HG02840 (cell line): ENCODE results near the gene TAAR2.
"Not testable (repeated sequence)": the region's sequence is repeated elsewhere in the genome, so short reads cannot be mapped to it uniquely, and the experiment has no call there.

ENCODE experiments used
- ATAC-seq: cut with Tn5 transposase; IDR thresholded peaks from one replicate; pipeline ENCODE4 v1.9.1; 2021; ENCODE audit warnings: mild to moderate bottlenecking, moderate library complexity, moderate number of reproducible peaks; ENCODE audit not compliant: unreplicated experiment, low FRiP score

TAAR2 gene

DNA sequence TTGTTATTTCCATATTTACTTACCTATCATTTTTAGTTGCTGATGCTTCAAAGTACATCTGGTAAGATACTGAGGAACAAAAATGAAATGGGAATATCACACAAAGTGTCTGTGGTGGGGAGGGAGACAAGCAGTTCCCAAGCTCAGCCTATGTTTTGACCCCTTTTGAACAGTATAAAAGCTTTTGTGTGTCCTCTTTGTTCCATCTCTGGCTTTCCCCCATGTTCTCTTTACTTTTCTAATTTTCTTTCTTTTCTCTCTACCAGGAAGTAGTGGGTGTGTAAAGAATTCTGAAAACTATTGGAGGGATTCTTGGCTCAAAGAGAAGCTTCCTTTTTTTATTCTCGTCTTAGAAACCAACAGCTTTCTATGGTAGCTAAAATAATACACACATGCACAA lies 7.4 kb downstream of the TAAR2 start:
- ATAC-seq, result no peak

DNA sequence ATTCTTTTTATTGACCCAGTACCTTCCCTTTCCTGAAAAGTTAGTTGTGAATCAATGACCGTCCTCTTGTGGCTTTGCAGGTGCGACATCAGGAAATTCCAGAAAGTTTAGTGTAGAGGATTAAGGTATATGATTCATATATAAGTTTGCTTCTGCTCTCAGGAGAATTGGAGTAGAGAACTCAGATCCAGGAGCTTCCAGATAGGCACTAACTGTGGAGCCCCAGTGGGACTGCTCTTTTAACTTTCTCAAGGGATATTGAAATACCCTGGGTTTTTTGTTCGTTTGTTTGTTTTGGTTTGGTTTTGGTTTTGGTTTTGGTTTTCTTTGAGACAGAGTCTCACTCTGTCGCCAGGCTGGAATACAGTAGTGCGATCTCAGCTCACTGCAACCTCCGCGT lies 9.5 kb downstream of the TAAR2 start:
- ATAC-seq, result no peak

- no peak for ATAC-seq
These were observed 11.5 kb downstream of the TAAR2 start for GRCh38 chr6:132612449-132613108.

- ATAC-seq, result no peak
These were observed 12.5 kb downstream of the TAAR2 start for GRCh38 chr6:132611616-132612015.

DNA sequence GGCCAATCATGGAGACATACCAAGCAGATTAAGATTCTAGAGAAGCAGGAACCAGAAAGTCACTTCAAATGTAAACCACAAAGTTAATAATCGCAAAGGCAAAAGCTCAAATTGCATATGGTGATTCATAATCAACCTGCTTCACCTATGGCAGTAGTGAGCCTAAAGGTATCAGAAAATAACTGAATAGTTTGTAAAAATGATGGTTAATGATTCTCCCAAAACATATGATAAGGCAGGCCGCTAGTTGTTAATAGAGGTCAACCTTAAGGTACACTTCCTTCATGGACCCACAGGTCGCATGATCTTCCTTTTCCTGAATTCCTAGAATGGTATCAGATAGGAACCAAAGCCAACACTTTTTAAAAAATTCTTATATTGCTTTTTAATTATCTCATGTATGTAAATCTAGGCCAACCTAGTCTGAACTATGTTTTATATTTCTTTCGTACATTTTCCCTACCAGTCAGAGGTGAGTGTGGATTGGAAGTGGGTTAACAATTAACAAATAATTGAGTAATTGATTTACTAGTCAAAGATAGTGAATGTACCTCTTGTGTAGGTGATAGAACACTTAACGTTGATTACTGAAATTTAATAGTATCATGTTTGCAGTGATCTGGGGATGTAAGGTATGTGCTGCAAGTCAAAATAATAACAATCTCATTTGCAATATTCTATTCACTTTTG lies 16.4 kb downstream of the TAAR2 start:
- ATAC-seq, result no peak

GRCh38 chr6:132604635-132605152 lies 19.4 kb downstream of the TAAR2 start:
- ATAC-seq, result no peak

GRCh38 chr6:132600900-132601299 lies 23.2 kb downstream of the TAAR2 start:
- ATAC-seq, result not testable (repeated sequence)

DNA sequence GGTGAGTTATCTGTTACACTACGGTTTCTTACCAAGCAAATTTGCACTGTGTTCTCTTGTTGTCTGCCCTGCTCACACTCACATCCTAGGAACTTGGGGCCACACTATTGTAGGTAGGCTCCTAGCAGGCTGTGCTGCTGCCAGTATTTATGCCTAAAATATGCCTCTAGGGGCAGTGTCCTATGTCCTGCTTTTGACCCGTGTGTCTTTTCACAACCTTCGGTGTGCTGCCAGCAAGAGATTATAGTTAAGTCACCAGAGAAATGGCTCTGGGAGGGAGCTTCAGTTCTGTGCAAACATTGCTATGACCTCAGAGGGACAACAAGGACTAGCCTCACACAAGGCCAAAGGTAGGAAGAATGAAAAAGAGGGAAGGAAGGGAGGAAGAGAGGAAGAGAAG lies 25.6 kb downstream of the TAAR2 start:
- ATAC-seq, result no peak

DNA sequence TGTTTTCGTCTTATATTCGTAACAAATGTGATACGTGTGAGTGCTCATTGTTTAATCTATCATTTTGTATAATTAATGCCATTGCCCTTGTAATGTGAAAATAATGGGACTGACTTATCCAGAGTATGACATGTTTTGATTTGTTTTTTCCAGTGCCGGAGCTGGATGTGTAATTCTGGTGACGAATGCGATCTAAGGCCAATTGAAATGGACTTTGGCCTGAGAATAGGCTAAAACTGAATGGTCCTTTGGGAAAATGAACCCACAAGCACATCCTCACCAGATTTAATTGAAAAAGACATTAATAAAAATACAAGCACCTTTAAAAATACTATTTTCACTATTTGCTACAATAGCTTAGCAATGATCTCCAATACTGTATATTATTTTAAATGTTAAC lies 27.9 kb downstream of the TAAR2 start:
- no peak for ATAC-seq

GRCh38 chr6:132592855-132593254 lies 31.2 kb downstream of the TAAR2 start:
- no peak for ATAC-seq

DNA sequence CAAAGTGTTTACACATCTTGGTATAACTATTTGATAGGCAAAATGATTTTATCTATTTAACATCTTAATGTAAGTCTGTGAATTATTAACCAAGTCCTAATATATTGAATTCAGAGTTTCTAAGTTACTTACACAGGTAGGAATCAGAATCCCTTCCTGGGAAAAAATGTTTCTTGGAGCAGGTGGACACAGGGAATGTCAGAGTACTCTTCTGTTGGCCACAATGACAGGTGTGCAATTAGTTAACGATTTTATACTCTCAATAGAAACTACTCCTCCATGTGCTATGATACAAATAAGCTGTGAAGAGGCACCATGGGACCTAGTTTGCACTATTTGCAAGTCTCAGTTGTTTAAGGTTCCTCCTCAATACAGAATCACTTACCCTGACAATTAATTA lies 33.7 kb downstream of the TAAR2 start:
- no peak for ATAC-seq

DNA sequence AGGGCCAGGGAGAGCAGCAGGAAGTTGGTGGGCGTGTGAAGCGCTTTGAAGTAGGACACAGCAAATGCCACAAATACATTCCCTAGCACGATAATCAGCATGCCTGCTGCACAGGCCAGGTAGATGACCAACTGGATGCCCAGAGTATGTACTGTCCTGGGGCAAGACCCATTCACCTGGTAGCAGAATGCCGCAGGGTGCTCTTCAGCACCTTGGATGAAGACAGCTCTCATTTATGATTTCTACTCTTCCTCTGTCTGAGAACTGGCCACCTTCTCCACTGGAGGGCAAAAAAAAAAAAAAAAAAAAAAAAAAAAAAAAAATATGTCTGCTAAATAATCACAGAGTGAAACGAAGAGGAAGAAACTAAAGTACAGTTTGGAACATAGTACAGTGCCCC lies 34.6 kb downstream of the TAAR2 start, which contains the start of gene TAAR5:
TSS of gene TAAR5 (minus strand) at position 288 of the 400 bp plus-strand sequence. CDS start at position 233, 55 bp downstream.
- no peak for ATAC-seq

GRCh38 chr6:132587424-132587823 lies 36.7 kb downstream of the TAAR2 start:
- no peak for ATAC-seq

- ATAC-seq, result no peak
These were observed 39.4 kb downstream of the TAAR2 start for GRCh38 chr6:132584698-132585097.

GRCh38 chr6:132571774-132572173 lies 52.3 kb downstream of the TAAR2 start:
- ATAC-seq, result no peak

DNA sequence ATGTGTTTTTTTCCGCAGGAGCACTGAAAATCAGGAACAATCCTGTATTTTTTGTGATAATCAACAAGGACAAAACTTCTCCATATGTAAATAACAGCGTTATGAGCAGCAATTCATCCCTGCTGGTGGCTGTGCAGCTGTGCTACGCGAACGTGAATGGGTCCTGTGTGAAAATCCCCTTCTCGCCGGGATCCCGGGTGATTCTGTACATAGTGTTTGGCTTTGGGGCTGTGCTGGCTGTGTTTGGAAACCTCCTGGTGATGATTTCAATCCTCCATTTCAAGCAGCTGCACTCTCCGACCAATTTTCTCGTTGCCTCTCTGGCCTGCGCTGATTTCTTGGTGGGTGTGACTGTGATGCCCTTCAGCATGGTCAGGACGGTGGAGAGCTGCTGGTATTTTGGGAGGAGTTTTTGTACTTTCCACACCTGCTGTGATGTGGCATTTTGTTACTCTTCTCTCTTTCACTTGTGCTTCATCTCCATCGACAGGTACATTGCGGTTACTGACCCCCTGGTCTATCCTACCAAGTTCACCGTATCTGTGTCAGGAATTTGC lies 53.8 kb downstream of the TAAR2 start, which contains the start of gene TAAR6:
TSS of gene TAAR6 (plus strand) at position 102 of the 557 bp plus-strand sequence. CDS start at position 102, 0 bp downstream.
- ATAC-seq, result no peak

DNA sequence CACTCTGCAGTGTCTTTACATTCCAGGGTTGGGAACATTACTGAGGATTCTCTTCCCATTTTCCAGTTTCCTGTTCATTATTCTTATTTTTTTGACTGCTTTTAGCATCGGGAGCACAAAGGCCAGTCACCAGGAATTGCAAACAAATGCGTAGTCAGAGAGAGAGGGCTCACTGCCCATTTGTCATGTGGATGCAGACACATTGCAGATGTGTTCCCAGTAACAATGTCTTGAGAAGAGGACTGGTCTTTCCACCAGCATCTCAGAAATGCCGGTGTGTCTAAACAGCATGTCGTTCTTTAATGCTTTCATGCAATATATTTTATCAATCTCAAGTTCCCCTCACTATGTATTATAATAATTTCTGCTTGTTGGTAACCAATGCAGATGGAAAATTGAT lies 54.9 kb downstream of the TAAR2 start:
- no peak for ATAC-seq

DNA sequence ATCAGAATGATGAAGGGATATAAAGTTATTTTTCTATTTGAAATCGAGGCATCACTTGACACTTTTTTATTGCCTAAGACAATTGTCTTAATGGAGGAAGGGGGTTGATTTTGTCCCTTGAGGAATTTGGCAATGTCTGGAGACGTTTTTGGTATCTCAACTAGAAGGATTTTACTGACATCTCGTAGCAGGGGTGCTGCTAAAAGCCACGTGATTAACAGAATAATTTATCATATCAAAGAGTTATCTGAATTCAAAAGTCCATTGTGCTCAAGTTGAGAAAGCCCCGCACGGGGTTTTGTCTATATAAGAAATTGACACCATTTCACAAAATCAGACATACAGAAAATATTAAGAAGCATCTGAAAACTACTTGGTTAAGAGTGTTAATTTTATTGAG lies 55.5 kb downstream of the TAAR2 start:
- ATAC-seq, result no peak

- no peak for ATAC-seq
These were observed 56.5 kb downstream of the TAAR2 start for GRCh38 chr6:132567566-132567965.
